ENCODE results near the gene IL16.

GRCh38 chr15:81362790-81363189, 166.1 kb downstream of the IL16 start:
- no peak for TF ChIP-seq EZH2 (IDR thresholded peaks at IDR 0.05; ENCODE audit: insufficient read depth, poor library complexity, severe bottlenecking)
- TF ChIP-seq EZH2phosphoT487 (IDR thresholded peaks at IDR 0.05; ENCODE audit: insufficient read depth, low read depth) = no peak
